GM12878 (cell line): ENCODE data around the gene KIRREL3. TPM values are rescaled to one million over a fixed set of nuclear protein-coding genes. Genes with fewer than 3 reads are reported as not detected.

Experiments
- ATAC-seq: fragments of 200-7000 bp; cut with Tn5 transposase; 3 replicates; pipeline ENCODE4 v1.9.1; 2020; ENCODE audit warnings: mild to moderate bottlenecking, moderate library complexity
- BruUV-seq: library from RNA; stranded (reverse); fragments of 400-500 nt; replicated peaks from 2 replicates; lab custom pipeline; 2021; lab: Mats Ljungman, UMichigan
- CTCF ChIA-PET: fragments of 300-600 bp; sonication (Branson Sonifier 250); formaldehyde crosslinking; extraction: SDS; loops from one replicate; lab custom pipeline; 2021; ENCODE audit warnings: inconsistent platforms; lab: Yijun Ruan, JAX
- POLR2A ChIA-PET: fragments of 350-600 bp; formaldehyde crosslinking; extraction: SDS; loops from one replicate; lab custom pipeline; 2021; ENCODE audit warnings: inconsistent platforms; lab: Charles Lee
- RAD21 ChIA-PET: fragments of 300-600 bp; sonication (Branson Sonifier 250); formaldehyde crosslinking; loops from one replicate; lab custom pipeline; 2023; ENCODE audit warnings: antibody characterized with exemption; ENCODE audit not compliant: unreplicated experiment; lab: Charles Lee
- SMC1A ChIA-PET: fragments of 300-600 bp; sonication (Branson Sonifier 250); formaldehyde crosslinking; loops from one replicate; lab custom pipeline; 2023; ENCODE audit not compliant: unreplicated experiment, uncharacterized antibody; lab: Charles Lee
- DNase-seq: peaks from one replicate; pipeline ENCODE4 v3.0.0-alpha.2; 2011; ENCODE audit warnings: low read depth, low spot score
- FAIRE-seq: peaks from 3 replicates; lab custom pipeline; 2011; peaks lifted over from hg19 to GRCh38; lab: Jason Lieb, UNC
- H2AFZ ChIP-seq: 2 replicates; pipeline ENCODE4 v1.6.0; 2011; ENCODE audit warnings: low read depth, low read length, control low read depth; ENCODE audit not compliant: control insufficient read depth
- H3K27ac ChIP-seq: 2 replicates; pipeline ENCODE4 v1.5.1; 2011; ENCODE audit warnings: control low read depth; ENCODE audit not compliant: control insufficient read depth, insufficient read depth
- H3K27me3 ChIP-seq, 2 experiments: replicated peaks in 1 of 2; 2 replicates each; pipeline versions ENCODE4 v1.6.0 to v1.6.1; 2011; ENCODE audit warnings: low read length in 1 of 2; ENCODE audit not compliant: control insufficient read depth in 2 of 2, insufficient read depth in 2 of 2
- H3K36me3 ChIP-seq, 2 experiments: 2 replicates each; pipeline ENCODE4 v1.5.1; 2011; ENCODE audit warnings: low read length in 1 of 2; ENCODE audit not compliant: control insufficient read depth in 2 of 2, insufficient read depth in 2 of 2
- H3K4me1 ChIP-seq: 2 replicates; pipeline ENCODE4 v1.6.1; 2011; ENCODE audit warnings: mild to moderate bottlenecking, low read length, moderate library complexity, mixed read lengths; ENCODE audit not compliant: control insufficient read depth, insufficient read depth
- H3K4me2 ChIP-seq: 2 replicates; pipeline ENCODE4 v1.6.0; 2011; ENCODE audit warnings: control low read depth; ENCODE audit not compliant: control insufficient read depth, insufficient read depth
- H3K4me3 ChIP-seq: fragments of 200-600 bp; sonication (generic); 2 replicates; pipeline ENCODE4 v1.5.1; 2016
- H3K79me2 ChIP-seq: 2 replicates; pipeline ENCODE4 v1.6.0; 2011; ENCODE audit warnings: low read length; ENCODE audit not compliant: control insufficient read depth, insufficient read depth
- H3K9ac ChIP-seq: 2 replicates; pipeline ENCODE4 v1.8.0; 2011; ENCODE audit warnings: low read length, control low read depth, mixed read lengths; ENCODE audit not compliant: control insufficient read depth, insufficient read depth
- H3K9me3 ChIP-seq: replicated peaks from 3 replicates; pipeline ENCODE4 v1.5.1; 2011; ENCODE audit warnings: mild to moderate bottlenecking, low read length; ENCODE audit not compliant: control insufficient read depth, insufficient read depth
- H4K20me1 ChIP-seq: 2 replicates; pipeline ENCODE4 v1.6.0; 2011; ENCODE audit not compliant: control insufficient read depth, insufficient read depth
- CBX3 ChIP-seq: fragments of 200-600 bp; sonication (generic); IDR thresholded peaks from 2 replicates; pipeline ENCODE4 v1.6.1; 2016; ENCODE audit warnings: low read depth, borderline replicate concordance
- GATAD2B ChIP-seq: fragments of 450-650 bp; conservative IDR thresholded peaks from 2 replicates; pipeline ENCODE4 v1.6.1; 2017; ENCODE audit warnings: low read depth, mild to moderate bottlenecking, moderate library complexity
- KLF5 ChIP-seq: fragments of 450-650 bp; IDR thresholded peaks from 2 replicates; pipeline ENCODE4 v1.6.1; 2014; ENCODE audit warnings: mild to moderate bottlenecking; ENCODE audit not compliant: partially characterized antibody
- MTA3 ChIP-seq: IDR thresholded peaks from 2 replicates; pipeline ENCODE4 v1.6.1; 2012; ENCODE audit warnings: low read length, inconsistent platforms, borderline replicate concordance
- MYB ChIP-seq: fragments of 150-350 bp; IDR thresholded peaks from 2 replicates; pipeline ENCODE4 v1.6.1; 2014; ENCODE audit warnings: mild to moderate bottlenecking, low read depth, low read length, borderline replicate concordance
- PAX8 ChIP-seq: fragments of 450-650 bp; IDR thresholded peaks from 2 replicates; pipeline ENCODE4 v1.6.1; 2017; ENCODE audit warnings: mild to moderate bottlenecking, moderate library complexity
- RAD51 ChIP-seq: fragments of 450-650 bp; IDR thresholded peaks from 2 replicates; pipeline ENCODE4 v1.6.1; 2016; ENCODE audit warnings: moderate library complexity, mild to moderate bottlenecking, inconsistent platforms
- SMC3 ChIP-seq: IDR thresholded peaks from 2 replicates; pipeline ENCODE4 v1.6.1; 2011; ENCODE audit warnings: low read length, improper control_type of control experiment, borderline replicate concordance
- SPI1 ChIP-seq: IDR thresholded peaks from 2 replicates; pipeline ENCODE4 v1.6.1; 2011; ENCODE audit warnings: low read depth, mild to moderate bottlenecking, low read length, moderate library complexity, borderline replicate concordance; ENCODE audit not compliant: insufficient read depth
- SREBF2 ChIP-seq: IDR thresholded peaks from 2 replicates; pipeline ENCODE4 v1.6.1; 2012; ENCODE audit warnings: mild to moderate bottlenecking, low read length
- STAT3 ChIP-seq: IDR thresholded peaks from 2 replicates; pipeline ENCODE4 v1.6.1; 2011; ENCODE audit warnings: low read depth, low read length, improper control_type of control experiment
- SUPT20H ChIP-seq: IDR thresholded peaks from 2 replicates; pipeline ENCODE4 v1.6.1; 2011; ENCODE audit warnings: low read depth, mild to moderate bottlenecking, low read length, moderate library complexity, borderline replicate concordance; ENCODE audit not compliant: control insufficient read depth
- TBL1XR1 ChIP-seq: IDR thresholded peaks from 2 replicates; pipeline ENCODE4 v1.6.1; 2012; ENCODE audit warnings: low read depth, low read length, improper control_type of control experiment
- TCF12 ChIP-seq: IDR thresholded peaks from 2 replicates; pipeline ENCODE4 v1.6.1; 2011; ENCODE audit warnings: low read depth, mild to moderate bottlenecking, low read length
- TCF3 ChIP-seq: IDR thresholded peaks from 2 replicates; pipeline ENCODE4 v1.6.1; 2012; ENCODE audit warnings: low read depth, mild to moderate bottlenecking, low read length, borderline replicate concordance; ENCODE audit not compliant: insufficient read depth
- WRNIP1 ChIP-seq: IDR thresholded peaks from 2 replicates; pipeline ENCODE4 v1.6.1; 2011; ENCODE audit warnings: low read depth, low read length, improper control_type of control experiment, borderline replicate concordance
- ZNF622 ChIP-seq: fragments of 450-650 bp; IDR thresholded peaks from 2 replicates; pipeline ENCODE4 v1.6.1; 2017; ENCODE audit warnings: mild to moderate bottlenecking, inconsistent platforms
- WGBS: methylation state at CpG from one replicate; pipeline ENCODE4 v1.1.6; 2016; ENCODE audit warnings: low lambda C conversion rate; ENCODE audit not compliant: insufficient replicate concordance, insufficient coverage; ENCODE audit errors: missing lambda C conversion rate; 5-methylcytosine and 5-hydroxymethylcytosine counted together
- in situ Hi-C: fragments of 300-500 bp; cut with MboI; formaldehyde crosslinking; loops from 9 replicates; pipeline ENCODE4 v1.14.3; 2018; ENCODE audit warnings: mixed read lengths
- intact Hi-C: fragments of 100-400 bp; cut with micrococcal nuclease; formaldehyde crosslinking; loops from one replicate; pipeline ENCODE4 v1.14.2; 2022; ENCODE audit not compliant: unreplicated experiment
- polyA plus RNA-seq, 11 experiments: library from polyadenylated mRNA; depleted of rRNA in 4 of 11; unstranded in 6 of 11; stranded (reverse) in 5 of 11; fragments of >200 nt; fragmentation: Nextera tagmentation in 4 of 11; fragmentation: Illumina TruSeq in 1 of 11; extraction: Ambion mirVana in 4 of 11; extraction: Trizol in 1 of 11; gene quantifications; 1 replicate in 1 of 11; 2 replicates in 10 of 11; pipeline versions ENCODE4 v1.2.1 to v1.2.3, GENCODE V29; 2011 to 2016; ENCODE audit warnings: inconsistent platforms in 2 of 11, missing spikeins in 2 of 11, low read depth in 1 of 11
- total RNA-seq, 4 experiments: library from RNA; depleted of rRNA in 3 of 4; stranded (reverse); fragments of >200 nt in 3 of 4; fragmentation: Illumina TruSeq in 1 of 4; extraction: Trizol in 1 of 4; gene quantifications; 2 replicates each; pipeline versions ENCODE4 v1.2.1 to v1.2.3, GENCODE V29; 2013 to 2021
- TF ChIP-seq, protein P1 (sequence below): IDR thresholded peaks from 2 replicates; pipeline ENCODE4 v1.6.1; 2012; ENCODE audit warnings: low read depth, low read length, improper control_type of control experiment

KIRREL3 gene
- total and polyA plus RNA-seq, 10 of the 15 experiments (the other 5 are each of a cell fraction or from before 2014, with no cell fraction given): under 0.01 TPM; not detected in 9

DNA sequence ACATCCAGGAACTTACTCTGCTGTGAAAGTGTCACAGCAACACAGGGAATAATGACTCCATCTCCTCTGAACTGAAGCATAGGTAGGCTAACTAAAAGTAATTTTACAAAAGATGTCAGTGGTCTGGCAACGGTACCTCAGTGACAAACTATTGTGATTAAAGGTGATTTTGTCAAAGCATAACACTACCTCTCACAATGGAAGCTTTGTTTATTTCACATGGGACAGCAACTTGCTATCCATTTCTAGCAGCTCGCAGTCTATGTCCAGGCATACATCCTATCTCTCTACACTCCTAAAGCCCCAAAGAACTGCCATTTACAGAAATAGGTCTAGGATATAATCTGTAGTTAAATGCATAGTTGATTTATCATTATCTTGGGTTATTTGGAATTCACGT, 163.0 kb downstream of the KIRREL3 start:
- ChIA-PET SMC1A (interaction anchor here (0.6 kb wide), 1 partner anchor 9 kb away, joined by 3 read pairs; no protein-coding TSS in a partner anchor), CTCF (no interaction called here), POLR2A (no interaction called here), RAD21 (no interaction called here)
- no peak overlapping the region for H3K4me3 ChIP-seq
- H3K9ac ChIP-seq: no peak overlapping the region
- WGBS: 10% methylated on average over 3 of the region's 3 CpGs
- H3K9me3 ChIP-seq: no peaks in the 10 kb centered on the region; the same call in 2 of the 3 replicates
- peaks cover 0 to 3% of the 10 kb centered on the region in 2 experiments; a peak in 2 of 4 replicates for H3K27me3 ChIP-seq
- no peaks in the 10 kb centered on the region for H4K20me1 ChIP-seq
- no peaks in the 10 kb centered on the region for H3K79me2 ChIP-seq
- FAIRE-seq: no peak
- no peak overlapping the region for H3K4me2 ChIP-seq
- in situ Hi-C loops: no loop called here
- ATAC-seq: no peak
- H2AFZ ChIP-seq: no peak overlapping the region
- BruUV-seq: no TSS peak
- DNase-seq: no peak
- no peaks in the 10 kb centered on the region for H3K4me1 ChIP-seq
- H3K36me3 ChIP-seq: no peaks in the 10 kb centered on the region
- no peak for TF ChIP-seq WRNIP1
- no peak for TF ChIP-seq SUPT20H
- no peak for TF ChIP-seq STAT3
- no peak for TF ChIP-seq GATAD2B
- TF ChIP-seq PAX8: no peak
- TF ChIP-seq, protein P1, sequence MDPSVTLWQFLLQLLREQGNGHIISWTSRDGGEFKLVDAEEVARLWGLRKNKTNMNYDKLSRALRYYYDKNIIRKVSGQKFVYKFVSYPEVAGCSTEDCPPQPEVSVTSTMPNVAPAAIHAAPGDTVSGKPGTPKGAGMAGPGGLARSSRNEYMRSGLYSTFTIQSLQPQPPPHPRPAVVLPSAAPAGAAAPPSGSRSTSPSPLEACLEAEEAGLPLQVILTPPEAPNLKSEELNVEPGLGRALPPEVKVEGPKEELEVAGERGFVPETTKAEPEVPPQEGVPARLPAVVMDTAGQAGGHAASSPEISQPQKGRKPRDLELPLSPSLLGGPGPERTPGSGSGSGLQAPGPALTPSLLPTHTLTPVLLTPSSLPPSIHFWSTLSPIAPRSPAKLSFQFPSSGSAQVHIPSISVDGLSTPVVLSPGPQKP: no peak
- no peak for TF ChIP-seq KLF5
- TF ChIP-seq MTA3: no peak
- TF ChIP-seq SMC3: no peak
- no peak for TF ChIP-seq CBX3
- TF ChIP-seq SREBF2: no peak
- TF ChIP-seq SPI1: no peak
- no peak for TF ChIP-seq TCF12
- TF ChIP-seq RAD51: no peak
- TF ChIP-seq MYB: no peak
- no peak for TF ChIP-seq ZNF622
- TF ChIP-seq TBL1XR1: no peak
- TF ChIP-seq TCF3: no peak
- TF ChIP-seq, all 136 proteins: peak for 0
- no peak overlapping the region for H3K27ac ChIP-seq
- intact Hi-C loops: no loop called here
